Transverse colon (tissue), 4 donors: Measurements from ENCODE around the gene MAB21L2. TPM values are rescaled to one million over a fixed set of nuclear protein-coding genes. Genes with fewer than 3 reads are reported as not detected.

Experiments
- DNase-seq: peaks from one replicate; pipeline ENCODE4 v3.0.0-alpha.2; 2019
- H3K27ac ChIP-seq, 4 donors: fragments of 200-600 bp; sonication (generic); 2 replicates each; pipeline ENCODE4 v1.5.1; 2016 to 2018; ENCODE audit warnings: inconsistent platforms in 4 of 4
- H3K27me3 ChIP-seq: fragments of 200-600 bp; sonication (generic); 2 replicates; pipeline ENCODE4 v1.5.1; 2017; ENCODE audit warnings: inconsistent platforms
- H3K36me3 ChIP-seq, 4 donors: fragments of 200-600 bp; sonication (generic); 2 replicates each; pipeline ENCODE4 v1.5.1; 2017 to 2019; ENCODE audit warnings: inconsistent platforms in 4 of 4
- H3K4me1 ChIP-seq, 4 donors: fragments of 200-600 bp; sonication (generic); 2 replicates each; pipeline ENCODE4 v1.5.1; 2017 to 2020; ENCODE audit warnings: inconsistent platforms in 4 of 4
- H3K4me3 ChIP-seq, 4 donors: fragments of 200-600 bp; sonication (generic); 1 replicate in 1 of 4; 2 replicates in 3 of 4; pipeline versions ENCODE4 v1.5.1 to v1.6.1; 2017 to 2019; ENCODE audit warnings: inconsistent platforms in 4 of 4
- H3K9me3 ChIP-seq, 2 donors: fragments of 200-600 bp; sonication (generic); 2 replicates each; pipeline ENCODE4 v1.5.1; 2017 to 2019; ENCODE audit warnings: inconsistent platforms in 2 of 2
- EP300 ChIP-seq: sonication (generic); formaldehyde crosslinking; IDR thresholded peaks from one replicate; pipeline ENCODE4 v1.6.1; 2017; ENCODE audit warnings: antibody characterized with exemption, low read depth
- POLR2A ChIP-seq: fragments of 450-650 bp; IDR thresholded peaks from one replicate; pipeline ENCODE4 v1.6.1; 2016; ENCODE audit warnings: antibody characterized with exemption, mild to moderate bottlenecking, moderate library complexity
- POLR2AphosphoS5 ChIP-seq, 3 donors: sonication (generic); formaldehyde crosslinking; IDR thresholded peaks; one replicate each; pipeline ENCODE4 v1.6.1; 2016; ENCODE audit warnings: antibody characterized with exemption in 3 of 3
- WGBS, 2 donors: methylation state at CpG; one replicate each; pipeline ENCODE4 v1.1.5; 2018; ENCODE audit warnings: low coverage in 1 of 2; 5-methylcytosine and 5-hydroxymethylcytosine counted together
- in situ Hi-C, 4 donors: fragments of 200-750 bp; cut with MboI; loops; one replicate each; pipeline versions ENCODE4 v1.15.0 to v1.15.1; 2017; ENCODE audit warnings: low sequenced_read_pairs in 3 of 4, low pct_ligation_motif_present in 1 of 4, low pct_unique_long_range_greater_than_20kb in 1 of 4
- intact Hi-C: fragments of 100-400 bp; cut with DNase I; formaldehyde crosslinking; loops from one replicate; pipeline ENCODE4 v1.15.1; 2023; ENCODE audit warnings: low total_unique reads
- total RNA-seq, 4 donors: library from RNA; depleted of rRNA; stranded (reverse); fragments of >200 nt; gene quantifications; one replicate each; pipeline ENCODE4 v1.1.0, GENCODE V29; 2016
- TF ChIP-seq, protein P1 (sequence below), 5 experiments: fragments of 200-600 bp in 3 of 5; fragments of 450-650 bp in 2 of 5; sonication (generic) in 3 of 5; IDR thresholded peaks; 1 replicate in 2 of 5; 2 replicates in 3 of 5; pipeline ENCODE4 v1.5.1; 2016 to 2017; ENCODE audit warnings: antibody characterized with exemption in 5 of 5, inconsistent platforms in 3 of 5, mild to moderate bottlenecking in 2 of 5, moderate library complexity in 1 of 5

The MAB21L2 gene
- total RNA-seq, 4 donors from 2014 or later, result 63.0 to 106 (median 78.9) TPM

- H3K9me3 ChIP-seq, result no peaks in the 10 kb centered on the region
- intact Hi-C loops (no loop called here), in situ Hi-C loops (loop anchor here in 1 of 4 donors (25.0 kb wide), 1 partner anchor 265 kb away; no protein-coding TSS in a partner anchor)
- TF ChIP-seq EP300, result no peak
- TF ChIP-seq POLR2A, result no peak
- TF ChIP-seq, protein P1, sequence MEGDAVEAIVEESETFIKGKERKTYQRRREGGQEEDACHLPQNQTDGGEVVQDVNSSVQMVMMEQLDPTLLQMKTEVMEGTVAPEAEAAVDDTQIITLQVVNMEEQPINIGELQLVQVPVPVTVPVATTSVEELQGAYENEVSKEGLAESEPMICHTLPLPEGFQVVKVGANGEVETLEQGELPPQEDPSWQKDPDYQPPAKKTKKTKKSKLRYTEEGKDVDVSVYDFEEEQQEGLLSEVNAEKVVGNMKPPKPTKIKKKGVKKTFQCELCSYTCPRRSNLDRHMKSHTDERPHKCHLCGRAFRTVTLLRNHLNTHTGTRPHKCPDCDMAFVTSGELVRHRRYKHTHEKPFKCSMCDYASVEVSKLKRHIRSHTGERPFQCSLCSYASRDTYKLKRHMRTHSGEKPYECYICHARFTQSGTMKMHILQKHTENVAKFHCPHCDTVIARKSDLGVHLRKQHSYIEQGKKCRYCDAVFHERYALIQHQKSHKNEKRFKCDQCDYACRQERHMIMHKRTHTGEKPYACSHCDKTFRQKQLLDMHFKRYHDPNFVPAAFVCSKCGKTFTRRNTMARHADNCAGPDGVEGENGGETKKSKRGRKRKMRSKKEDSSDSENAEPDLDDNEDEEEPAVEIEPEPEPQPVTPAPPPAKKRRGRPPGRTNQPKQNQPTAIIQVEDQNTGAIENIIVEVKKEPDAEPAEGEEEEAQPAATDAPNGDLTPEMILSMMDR (IDR thresholded peaks at IDR 0.05), result no peak
- TF ChIP-seq POLR2AphosphoS5 (IDR thresholded peaks at IDR 0.05), result no peak
- no peak for DNase-seq
- peak overlapping the region; percentile 84 to 91 (median 87) for H3K27ac ChIP-seq
- peaks cover 0 to 3% (median under 1%) of the 10 kb centered on the region in 4 donors for H3K36me3 ChIP-seq
- WGBS, 2 donors, result 64 to 67% methylated on average over 1 of the region's 1 CpG
- H3K4me3 ChIP-seq, result peak overlapping the region in 1 of 4 donors; percentile 52
- H3K4me1 ChIP-seq, result peaks cover 0 to 10% (median 1%) of the 10 kb centered on the region in 4 donors
- H3K27me3 ChIP-seq, result no peaks in the 10 kb centered on the region
These were observed 4.2 kb upstream of the MAB21L2 start for GRCh38 chr4:150577796-150578195.

DNA sequence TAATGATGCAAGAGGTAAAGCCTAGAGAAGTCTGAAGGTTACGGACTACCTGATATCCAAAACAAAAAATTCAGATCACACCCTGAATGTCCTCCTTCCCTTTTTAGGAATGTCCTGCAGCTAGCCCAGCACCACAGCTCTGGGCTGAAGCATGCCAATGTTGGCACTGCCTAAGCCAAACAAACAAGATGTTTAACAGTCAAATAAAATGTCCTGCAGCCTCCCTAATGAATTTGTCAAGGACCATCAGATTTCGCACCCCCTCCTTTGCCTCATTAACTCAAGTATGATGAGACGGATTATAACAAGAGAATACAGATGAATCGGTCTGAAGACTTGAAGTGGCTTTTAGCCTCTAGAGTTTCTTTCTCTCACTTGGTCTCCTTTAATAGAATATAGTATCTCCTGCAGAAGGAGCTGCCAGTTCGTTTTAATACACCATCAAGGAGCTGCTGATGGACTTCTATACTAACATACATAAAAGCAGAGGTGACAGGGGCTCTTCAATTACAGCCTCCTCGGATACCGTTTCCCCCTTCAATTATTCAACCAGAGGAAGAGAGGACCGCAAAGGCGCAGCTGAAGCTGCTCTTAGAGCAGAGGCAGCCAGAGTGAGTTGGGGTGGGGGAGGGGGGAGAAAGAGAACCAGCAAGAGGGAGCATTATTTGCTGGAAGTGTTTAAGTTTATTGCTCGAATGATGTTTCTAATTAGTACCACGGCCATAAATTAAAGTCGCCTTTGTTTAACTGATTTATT is 3.0 kb upstream of the MAB21L2 start:
- Histone ChIP-seq H3K4me1 (peaks cover 0 to 2% (median 0%) of the 10 kb centered on the region in 4 donors), H3K27me3 (no peaks in the 10 kb centered on the region), H3K27ac (peak overlapping the region; percentile 84 to 91 (median 87)), H3K4me3 (peak overlapping the region; percentile 37 to 52 (median 44)), H3K9me3 (no peaks in the 10 kb centered on the region), H3K36me3 (peaks cover 0 to 11% (median 2%) of the 10 kb centered on the region in 4 donors)
- intact Hi-C loops (no loop called here), in situ Hi-C loops (loop anchor here in 1 of 4 donors (25.0 kb wide), 1 partner anchor 267 kb away; no protein-coding TSS in a partner anchor)
- no peak for TF ChIP-seq POLR2A
- TF ChIP-seq POLR2AphosphoS5 (IDR thresholded peaks at IDR 0.05), result peak in 1 of 3 donors; percentile 57
- TF ChIP-seq, protein P1 (IDR thresholded peaks at IDR 0.05), result no peak
- no peak for TF ChIP-seq EP300
- WGBS, 2 donors, result 65 to 76% methylated on average over 4 to 12 of the region's 12 CpGs
- DNase-seq, result no peak

- intact Hi-C loops, result loop anchor here (5.0 kb wide), 1 partner anchor 277 kb away; no protein-coding TSS in a partner anchor
- peak overlapping the region; percentile 84 to 91 (median 87) for H3K27ac ChIP-seq
- H3K27me3 ChIP-seq, result no peaks in the 10 kb centered on the region
- TF ChIP-seq POLR2A, result peak; percentile 18
- TF ChIP-seq EP300, result no peak
- TF ChIP-seq, protein P1 (IDR thresholded peaks at IDR 0.05), result no peak
- TF ChIP-seq POLR2AphosphoS5 (IDR thresholded peaks at IDR 0.05), result peak in 2 of 3 donors; percentile 29 to 54
- in situ Hi-C loops, result loop anchor here in 2 of 4 donors (10.0 to 25.0 kb wide), 2 partner anchors 267 to 275 kb away; no protein-coding TSS in a partner anchor
- H3K36me3 ChIP-seq, result peaks cover 0 to 13% (median 2%) of the 10 kb centered on the region in 4 donors
- no peaks in the 10 kb centered on the region for H3K9me3 ChIP-seq
- peaks cover 0 to 2% (median 0%) of the 10 kb centered on the region in 4 donors for H3K4me1 ChIP-seq
- 73 to 92% methylated on average over 23 to 66 of the region's 66 CpGs for WGBS, 2 donors
- peak overlapping the region; percentile 37 to 52 (median 44) for H3K4me3 ChIP-seq
- DNase-seq, result no peak
These were observed 2.3 kb upstream of the MAB21L2 start for GRCh38 chr4:150579551-150580234.

DNA sequence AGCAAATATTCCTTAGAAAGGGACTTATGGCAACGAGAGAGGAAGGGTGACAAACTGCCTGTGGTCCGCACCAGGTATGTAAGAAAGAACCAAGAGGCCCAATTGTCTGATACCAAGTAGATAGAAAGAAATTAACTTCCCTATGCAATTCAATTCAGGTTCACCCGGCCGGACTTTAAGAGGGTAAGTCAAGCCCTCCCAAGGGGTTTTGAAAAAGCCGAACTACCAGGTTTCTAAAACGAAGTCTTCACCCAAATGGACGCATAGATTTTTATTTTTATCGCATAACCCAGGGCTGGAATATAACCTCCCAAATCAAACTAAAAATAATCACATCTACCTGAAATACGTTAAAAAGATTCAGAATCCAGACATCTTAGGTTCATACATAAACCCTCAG is 1.6 kb upstream of the MAB21L2 start:
- Histone ChIP-seq H3K27ac (peak overlapping the region; percentile 84 to 91 (median 87)), H3K4me1 (peaks cover 0 to 2% (median 0%) of the 10 kb centered on the region in 4 donors), H3K27me3 (no peaks in the 10 kb centered on the region), H3K9me3 (no peaks in the 10 kb centered on the region), H3K4me3 (peak overlapping the region; percentile 37 to 52 (median 44)), H3K36me3 (peaks cover 0 to 13% (median 2%) of the 10 kb centered on the region in 4 donors)
- TF ChIP-seq, protein P1 (IDR thresholded peaks at IDR 0.05), result no peak
- TF ChIP-seq POLR2A (no peak), EP300 (no peak), POLR2AphosphoS5 (IDR thresholded peaks at IDR 0.05) (no peak)
- 72 to 73% methylated on average over 7 to 9 of the region's 9 CpGs for WGBS, 2 donors
- intact Hi-C loops, result loop anchor here (5.0 kb wide), 1 partner anchor 278 kb away; no protein-coding TSS in a partner anchor
- DNase-seq, result no peak
- in situ Hi-C loops, result loop anchor here in 2 of 4 donors (10.0 to 25.0 kb wide), 2 partner anchors 268 to 276 kb away; no protein-coding TSS in a partner anchor
